Skeletal muscle cell (primary cell): ENCODE data around the gene CRHR1.

ENCODE experiments used
- DNase-seq: peaks from one replicate; pipeline ENCODE4 v3.0.0-alpha.2; 2010; ENCODE audit warnings: low read depth
- H3K4me3 ChIP-seq: 2 replicates; pipeline ENCODE4 v1.5.1; 2011; ENCODE audit warnings: low read depth, mild to moderate bottlenecking, control low read depth, low read length, moderate library complexity

The CRHR1 gene

DNA sequence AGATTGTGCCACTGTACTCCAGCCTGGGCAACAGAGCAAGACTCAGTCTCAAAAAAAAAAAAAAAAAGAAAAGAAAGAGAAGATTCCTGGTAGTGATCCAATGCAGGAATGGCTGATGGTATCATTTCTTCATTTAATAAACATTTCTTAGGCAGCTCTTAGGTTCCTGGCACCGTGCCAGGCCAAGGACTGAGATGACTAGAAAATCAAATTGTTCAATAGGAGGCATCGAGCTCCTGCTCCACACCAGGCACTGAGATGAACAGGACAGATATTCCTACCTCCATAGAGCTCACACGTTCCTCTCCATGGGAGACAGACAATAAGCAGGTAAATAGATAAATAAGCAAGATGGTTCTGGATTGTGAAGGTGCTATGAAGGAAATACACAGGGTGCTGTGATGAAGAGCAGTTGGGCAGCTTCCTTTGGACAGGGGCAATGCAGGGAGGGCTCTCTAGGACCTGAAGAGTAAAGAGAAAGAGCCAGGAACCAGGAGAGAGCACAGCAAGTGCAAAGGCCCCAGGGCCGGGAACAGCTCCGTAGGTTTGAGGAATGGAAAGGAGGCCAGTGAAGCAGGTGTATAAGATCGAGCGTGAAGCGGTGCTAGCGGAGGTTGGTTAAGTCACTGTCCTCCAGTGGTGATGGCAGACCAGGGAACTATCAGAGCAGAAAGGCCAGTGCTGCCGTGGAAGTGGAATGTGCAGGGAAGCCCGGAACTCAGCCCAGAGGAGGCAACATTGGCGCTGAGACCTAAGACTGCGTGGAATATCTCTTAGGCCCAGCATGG is 26.5 kb upstream of the CRHR1 start:
- DNase-seq, result no peak
- no peak overlapping the region for H3K4me3 ChIP-seq

DNA sequence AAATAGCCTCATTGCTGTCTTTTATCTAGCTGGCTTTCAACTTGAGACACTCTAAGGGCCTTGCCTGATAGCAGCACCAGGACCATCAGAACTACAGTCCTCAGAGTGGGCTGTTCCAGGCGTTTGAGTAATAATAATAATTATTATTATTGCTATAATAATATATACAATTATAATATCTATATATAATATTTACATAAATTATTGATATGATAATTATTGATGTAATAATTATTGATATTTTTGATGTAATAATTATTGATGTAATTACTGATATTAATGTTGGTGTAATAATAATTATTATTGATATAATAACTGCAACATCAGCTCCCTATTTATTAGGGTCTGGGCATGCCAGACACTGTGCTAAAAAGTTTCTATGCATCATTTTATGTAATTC is 25.6 kb upstream of the CRHR1 start:
- H3K4me3 ChIP-seq, result no peak overlapping the region

DNA sequence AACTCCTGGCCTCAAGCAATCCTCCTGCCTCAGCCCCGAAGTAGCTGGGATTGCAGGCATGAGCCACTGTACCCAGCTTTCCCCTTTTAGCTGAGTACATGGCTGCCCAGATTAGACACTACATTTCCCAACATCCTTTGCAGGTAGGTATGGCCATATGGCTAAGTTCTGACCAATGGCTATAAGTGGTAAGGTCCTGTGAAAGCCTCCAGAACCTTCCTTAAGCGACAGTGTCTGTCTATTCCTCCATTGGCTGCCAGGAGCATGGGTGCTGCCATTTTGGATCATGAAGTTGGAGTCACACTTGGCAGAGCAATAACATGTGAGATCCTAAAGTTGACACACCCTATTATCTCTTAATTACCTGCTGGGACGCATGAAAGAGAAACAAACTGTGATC is 24.4 kb upstream of the CRHR1 start:
- no peak overlapping the region for H3K4me3 ChIP-seq
- DNase-seq, result no peak

More for the DNA sequence above, 25.6 kb upstream of the CRHR1 start:
- no peak for DNase-seq

DNA sequence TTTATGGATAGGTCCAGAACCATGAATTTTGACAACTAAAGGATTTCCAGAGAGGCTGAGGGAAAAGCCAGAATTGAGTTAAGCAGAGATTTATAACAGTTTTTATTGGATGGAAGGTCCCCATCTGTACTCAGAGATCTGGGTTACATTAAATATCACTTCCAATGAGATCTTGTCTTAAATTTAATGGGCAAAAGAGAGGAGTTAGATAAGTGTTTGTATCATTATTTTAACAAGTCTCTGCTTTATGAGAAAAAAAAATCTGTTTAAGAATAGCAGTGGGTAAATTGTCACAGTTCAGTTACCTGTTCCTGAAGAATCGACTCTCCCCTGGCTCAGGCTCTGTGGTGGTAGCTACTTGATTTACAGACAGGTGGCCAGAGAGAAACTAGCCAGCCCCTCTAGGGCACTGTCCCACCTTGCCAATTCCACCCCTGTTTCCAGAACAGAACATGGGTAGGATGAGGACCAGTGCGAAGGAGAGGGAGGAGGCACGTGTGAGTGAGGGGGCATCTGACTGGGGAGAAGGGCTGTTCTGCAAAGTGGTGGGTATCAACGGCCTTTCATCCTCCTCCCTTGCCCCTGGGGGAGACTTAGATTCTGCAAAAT is 22.1 kb upstream of the CRHR1 start:
- no peak overlapping the region for H3K4me3 ChIP-seq
- no peak for DNase-seq

DNA sequence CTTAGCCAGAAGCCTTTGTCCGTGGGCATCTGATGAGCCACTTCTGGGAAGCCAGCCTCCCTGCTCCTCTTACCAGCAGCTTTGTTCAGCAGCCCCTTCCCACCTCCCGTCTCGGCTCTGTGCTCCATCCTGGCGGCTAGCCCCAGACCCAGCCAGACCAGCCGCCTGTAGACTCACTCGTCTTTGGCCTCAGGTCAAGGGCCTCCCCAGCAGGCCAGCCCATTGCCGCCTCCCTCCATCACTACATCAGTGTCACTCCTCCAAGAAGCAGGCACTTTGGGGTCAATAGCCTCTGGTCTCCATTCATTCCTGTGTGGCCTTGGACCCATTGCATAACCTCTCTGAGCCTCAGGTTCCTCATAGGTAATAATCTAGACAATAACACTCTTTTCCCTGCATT is 20.9 kb upstream of the CRHR1 start:
- H3K4me3 ChIP-seq, result no peak overlapping the region
- no peak for DNase-seq

DNA sequence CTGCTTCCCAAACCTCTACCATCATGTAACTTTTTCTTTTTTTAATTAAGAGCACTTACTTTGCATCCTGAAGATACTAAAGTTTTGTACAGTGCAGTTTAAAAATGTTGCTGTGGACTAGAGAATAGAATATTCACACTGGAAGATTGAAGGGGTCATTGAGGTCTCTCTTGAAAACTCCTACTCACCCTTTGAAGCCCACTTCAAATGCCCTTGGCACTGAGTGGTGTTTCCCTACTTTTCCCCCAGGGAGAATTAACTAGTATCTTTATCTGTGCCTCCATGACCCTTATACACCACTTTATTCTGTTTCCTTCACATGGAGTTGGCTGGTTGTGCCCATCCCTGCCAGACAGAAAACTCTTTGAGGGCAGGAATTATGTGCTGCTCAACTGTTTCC is 19.6 kb upstream of the CRHR1 start:
- no peak overlapping the region for H3K4me3 ChIP-seq
- no peak for DNase-seq

DNA sequence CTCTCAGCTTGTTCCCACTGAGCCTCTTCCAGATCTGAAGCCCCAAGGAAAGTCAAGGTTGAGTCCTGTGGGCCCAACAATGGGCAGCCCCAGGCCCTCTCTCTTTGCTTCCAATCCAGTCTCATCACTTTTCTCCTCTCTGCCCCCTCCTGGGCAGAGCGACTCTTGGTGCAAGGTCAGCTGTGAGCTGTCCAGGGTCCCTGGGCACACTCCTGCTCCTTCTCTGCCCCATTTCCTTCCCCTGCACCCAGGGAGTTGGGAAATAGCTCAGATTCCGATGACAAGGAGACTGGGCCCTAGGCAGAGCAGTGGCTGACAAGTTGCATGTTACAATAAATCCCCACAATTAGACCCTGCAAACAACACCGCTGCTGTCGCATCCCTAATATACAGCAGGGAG is 16.1 kb upstream of the CRHR1 start:
- no peak overlapping the region for H3K4me3 ChIP-seq
- no peak for DNase-seq

DNA sequence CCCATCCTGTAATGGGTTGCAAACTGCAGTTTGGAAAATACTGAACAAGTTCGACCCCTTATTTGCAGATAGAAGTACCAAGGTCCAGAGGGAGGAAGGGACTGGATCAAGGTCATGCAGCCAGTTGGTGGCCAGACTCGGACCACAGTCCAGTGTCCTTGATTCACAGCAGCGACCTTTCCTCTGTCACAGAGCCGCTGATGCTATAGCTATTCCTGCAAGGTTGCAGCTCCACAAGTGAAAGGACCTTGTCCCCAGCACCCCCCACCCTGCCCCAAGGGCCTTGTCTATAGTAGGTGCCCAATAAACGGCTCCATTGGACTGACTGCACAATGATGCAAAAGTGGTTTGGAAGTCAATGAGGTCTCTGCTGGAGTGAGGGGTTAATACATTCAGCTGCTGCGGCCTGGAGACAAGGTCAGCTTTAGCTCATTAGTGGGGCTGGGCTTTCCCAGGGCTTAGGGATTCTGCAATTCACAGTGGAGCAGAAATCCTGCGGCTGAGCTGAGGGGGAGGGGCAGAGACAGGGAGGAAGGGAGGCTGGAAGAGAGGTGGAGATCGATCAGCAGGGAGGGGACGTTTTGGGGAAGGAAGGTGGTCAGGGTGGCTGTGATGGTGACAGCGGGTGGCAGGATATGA is 13.4 kb upstream of the CRHR1 start:
- H3K4me3 ChIP-seq, result no peak overlapping the region
- DNase-seq, result no peak

DNA sequence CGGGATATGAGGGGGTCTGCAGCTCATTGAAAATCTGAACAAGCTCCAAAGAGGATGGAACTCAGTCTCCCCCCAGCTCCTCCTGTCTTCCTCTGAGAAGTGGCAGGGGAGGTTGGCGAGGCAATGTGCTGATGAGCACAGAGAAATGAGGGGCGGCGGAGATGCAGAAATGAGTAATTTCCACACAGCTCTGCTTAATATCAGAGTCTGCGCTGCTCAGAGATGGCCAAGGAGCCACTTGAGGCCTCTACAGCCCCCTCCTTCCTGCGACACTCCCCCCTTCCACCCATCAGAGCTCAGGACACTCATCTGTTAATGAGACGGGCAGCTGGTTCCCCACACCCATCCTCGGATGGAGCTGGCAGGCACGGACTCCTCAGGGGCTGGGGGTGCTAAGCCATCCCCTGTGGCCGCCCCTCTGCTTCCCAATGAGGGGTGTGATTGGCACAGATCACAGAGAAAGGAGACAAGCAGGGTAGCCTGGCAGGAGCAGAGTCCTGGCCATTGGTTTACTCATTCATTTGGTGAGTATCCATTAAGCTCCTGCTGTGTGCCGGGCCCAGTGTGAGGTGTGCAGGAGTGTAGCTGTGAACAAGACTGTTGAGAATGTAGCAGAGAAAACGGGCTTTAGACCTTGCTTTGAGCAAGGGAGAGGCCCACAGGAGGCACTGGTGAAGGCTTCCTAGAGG is 12.7 kb upstream of the CRHR1 start:
- DNase-seq, result no peak
- H3K4me3 ChIP-seq, result no peak overlapping the region

DNA sequence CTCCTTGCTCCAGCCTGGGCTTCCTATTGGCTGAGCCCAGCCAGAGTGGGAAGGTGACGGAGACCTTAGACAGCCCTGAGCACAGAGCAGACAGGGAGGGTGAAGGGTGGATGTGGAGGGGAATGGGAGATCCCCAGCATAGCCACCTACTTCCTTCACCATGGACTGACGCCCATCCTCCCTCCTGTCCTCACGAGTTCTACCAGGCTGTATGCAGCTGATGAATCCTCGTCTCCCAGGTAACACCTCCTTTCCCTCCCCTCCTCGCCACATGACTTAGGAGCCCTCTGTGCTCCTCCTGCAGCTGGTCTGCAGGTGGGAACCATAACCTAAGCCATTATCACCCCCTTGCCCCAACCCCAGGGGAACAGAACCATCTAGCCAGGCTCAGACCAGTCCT is 9.0 kb upstream of the CRHR1 start:
- DNase-seq, result no peak
- H3K4me3 ChIP-seq, result no peak overlapping the region

DNA sequence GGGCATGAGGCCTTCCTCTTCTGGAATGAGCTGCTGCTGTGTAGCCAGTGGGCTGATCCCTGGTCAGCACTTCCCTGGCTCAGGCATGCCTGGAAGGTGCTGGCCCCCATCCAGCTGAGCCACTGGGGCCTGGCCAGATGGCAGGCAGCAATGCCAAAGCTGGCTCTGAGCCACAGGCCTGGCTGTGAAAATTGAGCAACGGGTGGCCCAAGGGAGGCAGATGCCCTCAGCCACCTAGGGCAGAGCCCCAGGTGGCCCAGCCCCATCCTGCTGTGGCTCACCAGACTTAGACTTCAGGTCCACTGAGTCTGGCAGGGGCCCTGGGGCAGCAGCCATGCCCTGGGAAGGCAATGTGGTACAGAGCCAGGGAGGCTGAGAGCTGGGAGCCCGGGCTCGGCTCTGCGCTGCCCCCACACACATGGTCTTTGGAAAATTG is 8.5 kb upstream of the CRHR1 start:
- no peak overlapping the region for H3K4me3 ChIP-seq
- DNase-seq, result no peak

DNA sequence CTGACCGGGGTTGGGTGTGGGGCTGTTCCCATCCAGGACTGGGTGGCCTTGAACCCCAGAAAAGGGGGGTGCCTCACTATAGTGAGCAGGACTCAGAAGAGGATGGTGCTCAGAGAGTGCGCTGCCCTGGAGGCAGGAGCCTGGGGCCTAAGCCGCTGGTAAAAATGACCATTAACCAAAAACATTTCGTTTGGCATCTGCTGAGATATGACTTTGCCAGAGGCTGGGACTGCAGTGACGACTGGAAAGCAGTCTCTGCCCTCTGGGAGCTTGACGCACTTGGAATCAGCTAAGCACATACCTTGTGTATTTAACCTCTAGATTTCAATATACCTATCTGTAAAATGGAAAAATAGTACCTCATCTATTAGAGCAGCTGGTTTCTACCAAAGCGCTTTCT is 7.2 kb upstream of the CRHR1 start:
- no peak for DNase-seq

DNA sequence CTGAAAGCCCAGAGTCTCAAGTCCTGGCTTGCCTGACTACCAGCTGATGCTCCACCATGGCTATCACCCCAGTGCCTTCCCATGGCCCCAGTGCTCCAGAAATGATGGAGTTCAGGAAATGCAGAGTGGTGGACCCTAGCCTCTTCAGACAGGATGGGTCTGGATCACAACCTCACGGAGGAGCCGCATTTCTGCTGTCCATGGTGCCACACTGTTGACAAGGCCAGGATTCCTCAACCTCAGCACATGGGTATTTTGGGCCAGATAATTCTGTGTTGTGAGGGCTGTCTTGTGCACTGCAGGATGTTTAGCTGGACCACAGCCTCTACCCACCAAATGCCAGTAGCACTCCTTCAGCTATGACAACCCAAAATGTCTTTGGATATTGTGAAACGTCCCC is 6.7 kb upstream of the CRHR1 start:
- H3K4me3 ChIP-seq, result no peak overlapping the region
- no peak for DNase-seq

More for the DNA sequence above, 7.2 kb upstream of the CRHR1 start:
- H3K4me3 ChIP-seq, result no peak overlapping the region

DNA sequence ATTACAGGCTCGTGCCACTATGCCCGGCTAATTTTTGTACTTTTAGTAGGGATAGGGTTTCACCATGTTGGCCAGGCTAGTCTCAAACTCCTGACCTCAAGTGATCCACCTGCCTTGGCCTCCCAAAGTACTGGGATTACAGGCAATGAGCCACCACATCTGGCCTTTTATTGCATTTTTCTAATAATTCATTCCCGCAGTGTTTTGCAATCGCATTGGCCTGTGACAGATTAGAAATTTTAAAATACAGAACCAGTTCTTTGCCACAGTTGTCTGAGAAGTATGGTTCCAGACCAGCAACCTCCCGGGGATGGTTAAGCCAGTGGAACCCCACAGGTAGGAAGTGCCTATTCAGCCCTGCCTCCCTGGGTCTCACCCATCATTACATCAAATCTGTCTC is 3.2 kb upstream of the CRHR1 start:
- no peak for DNase-seq
- H3K4me3 ChIP-seq, result no peak overlapping the region

DNA sequence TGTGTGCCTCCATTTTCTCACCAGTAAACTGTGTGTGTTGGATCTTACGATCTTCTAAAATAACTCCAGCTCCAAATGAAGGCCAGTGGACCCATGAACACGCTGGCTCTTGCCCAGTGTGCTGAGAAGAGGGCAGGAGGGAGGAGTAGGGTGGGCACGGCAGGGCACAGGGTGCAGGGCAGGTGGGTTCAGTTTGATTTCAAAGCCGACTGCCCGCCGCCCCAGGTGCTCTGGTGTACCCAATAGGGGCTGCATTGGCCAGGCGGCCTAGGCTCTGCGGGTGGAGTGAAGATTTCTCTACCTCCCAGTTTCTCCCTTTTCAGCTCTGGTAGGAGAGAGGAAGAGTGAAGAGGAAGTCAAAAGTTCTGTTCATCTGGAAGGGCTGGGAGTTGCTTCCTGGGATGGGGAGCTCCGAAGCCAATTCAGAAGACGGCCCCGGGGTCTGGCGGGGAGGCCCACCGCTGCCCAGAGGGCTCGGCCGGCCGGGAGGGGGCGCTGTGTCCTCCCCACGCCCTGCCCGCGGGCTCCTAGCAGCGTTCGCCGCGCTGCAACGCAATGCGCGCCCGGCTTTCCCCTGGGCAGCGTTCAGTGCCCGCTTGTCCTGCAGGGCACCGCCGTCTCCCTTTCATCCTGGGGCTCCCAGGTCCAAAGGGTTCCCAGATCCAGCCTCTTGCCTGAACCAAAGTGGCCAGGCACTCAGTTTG is 1.1 kb upstream of the CRHR1 start:
- peak overlapping the region; percentile 29 for H3K4me3 ChIP-seq
- no peak for DNase-seq

DNA sequence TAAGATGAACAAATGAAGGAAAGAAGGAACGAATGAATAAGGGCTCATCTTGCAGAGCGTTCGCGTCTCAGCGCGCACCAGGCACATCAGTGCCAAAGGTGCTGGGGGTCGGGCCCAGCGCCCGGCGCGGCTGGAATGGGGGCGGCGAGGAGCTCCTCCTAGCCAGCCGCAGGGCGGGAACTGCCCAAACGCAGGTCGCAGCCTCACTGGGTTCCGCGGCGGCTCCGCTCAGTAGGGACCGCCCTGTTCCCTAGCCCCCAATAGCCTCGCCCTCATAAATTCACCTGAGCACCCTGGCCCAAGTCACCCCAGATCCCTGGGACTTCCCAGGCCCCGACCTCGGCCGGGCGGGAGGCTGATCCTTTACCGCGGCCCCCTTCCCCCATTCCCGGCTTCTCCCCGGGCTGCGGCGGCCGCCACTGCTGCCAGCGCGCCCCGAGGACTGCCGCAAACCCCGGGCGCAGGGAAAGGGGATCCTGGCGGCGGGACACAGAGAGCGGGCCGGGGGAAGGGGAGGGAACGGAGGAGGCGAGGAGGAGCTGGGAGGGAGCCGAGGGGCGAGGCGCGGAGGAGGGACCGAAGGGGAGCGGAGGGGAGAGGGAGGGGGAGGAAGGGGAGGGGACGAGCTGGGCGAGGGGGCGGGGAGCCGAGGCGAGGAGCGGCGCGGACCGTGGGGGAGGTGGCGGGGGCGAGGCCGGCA is 377 bp upstream of the CRHR1 start:
- DNase-seq, result no peak
- H3K4me3 ChIP-seq, result peak overlapping the region; percentile 29

DNA sequence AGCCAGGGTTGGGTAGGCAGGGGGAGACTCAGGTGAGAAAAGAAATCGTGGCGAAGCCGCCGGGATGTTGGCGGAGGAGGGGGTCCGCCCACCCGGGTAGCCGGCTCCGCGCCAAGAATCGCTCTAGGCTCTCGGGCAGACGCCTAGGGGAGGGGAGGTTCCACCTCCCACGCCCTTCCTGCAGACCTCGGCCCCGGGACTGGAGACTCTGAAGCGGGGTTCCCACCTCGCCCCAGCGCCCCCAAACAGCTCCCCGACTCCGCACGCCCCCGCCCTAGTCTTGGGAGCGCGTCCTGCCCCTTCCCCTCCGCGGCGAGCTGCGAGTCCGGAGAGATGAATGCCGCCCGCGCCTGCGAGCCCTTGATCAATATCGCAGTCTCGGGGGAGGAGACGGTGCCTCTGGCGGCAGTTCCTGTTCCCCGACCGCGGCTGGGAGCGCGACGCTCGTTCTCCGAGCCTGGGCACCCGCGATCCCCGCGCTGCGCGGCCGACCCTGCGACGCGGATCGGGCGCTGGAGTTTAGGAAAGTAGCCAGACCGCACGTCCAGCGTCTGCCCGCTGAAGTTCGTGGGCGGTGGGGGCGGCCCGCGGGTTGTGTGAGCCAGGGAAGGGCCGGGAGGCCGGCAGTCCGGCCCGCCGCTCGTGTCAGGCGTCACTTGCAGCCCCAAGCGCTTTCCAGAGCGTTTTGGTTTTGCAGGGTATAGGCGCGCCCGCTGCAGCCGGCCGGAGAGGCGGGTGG is 790 bp downstream of the CRHR1 start:
- DNase-seq, result no peak
- peak overlapping the region; percentile 30 for H3K4me3 ChIP-seq

DNA sequence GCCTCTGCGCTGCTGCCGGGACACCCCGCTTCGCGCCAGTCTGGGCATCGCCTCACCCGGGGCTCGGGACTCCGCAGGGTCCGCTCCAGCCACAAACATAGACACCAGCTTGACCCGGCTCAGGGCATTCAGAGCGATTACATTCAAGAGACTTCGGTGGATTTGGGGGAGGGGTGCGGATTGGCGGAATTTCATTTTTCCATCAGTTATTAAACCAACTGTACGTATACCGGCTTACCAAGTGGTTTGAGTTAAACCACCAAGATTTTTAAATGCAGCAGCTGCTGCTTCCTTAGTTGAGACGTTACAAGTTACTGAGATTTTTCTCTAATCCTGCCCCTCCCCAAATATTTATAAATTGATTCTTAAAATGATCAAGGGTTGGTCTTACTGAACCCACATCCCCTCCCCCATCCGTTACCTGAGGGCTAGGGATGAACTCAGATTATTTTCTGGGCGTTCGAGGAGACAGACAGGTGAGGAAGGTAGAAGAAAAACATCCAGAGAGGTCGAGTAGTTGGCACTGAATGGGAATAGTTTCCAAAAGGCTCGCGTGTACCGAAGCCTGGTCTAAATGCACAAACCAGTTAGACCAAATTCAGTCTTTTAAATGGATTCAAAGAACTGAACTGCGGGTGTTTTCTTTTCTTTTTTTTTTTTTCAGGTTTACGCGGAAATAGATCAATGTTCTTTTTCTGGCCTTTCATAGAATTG is 1.5 kb downstream of the CRHR1 start:
- no peak overlapping the region for H3K4me3 ChIP-seq

More for the DNA sequence above, 1.5 kb downstream of the CRHR1 start:
- DNase-seq, result no peak
